Coronary artery (tissue), 2 donors: ENCODE data around the gene OGA.

Experiments used
- DNase-seq: peaks from one replicate; pipeline ENCODE4 v3.0.0-alpha.2; 2017; ENCODE audit warnings: low spot score
- H3K27ac ChIP-seq, 2 donors: fragments of 200-600 bp; sonication (generic); one replicate each; pipeline ENCODE4 v1.5.1; 2016 to 2019
- H3K4me3 ChIP-seq: fragments of 200-600 bp; sonication (generic); 2 replicates; pipeline ENCODE4 v1.5.1; 2016; ENCODE audit warnings: mild to moderate bottlenecking, moderate library complexity
- TF ChIP-seq, protein P1 (sequence below): fragments of 200-600 bp; sonication (generic); IDR thresholded peaks from one replicate; pipeline ENCODE4 v1.5.1; 2019; ENCODE audit warnings: antibody characterized with exemption

Gene OGA

DNA sequence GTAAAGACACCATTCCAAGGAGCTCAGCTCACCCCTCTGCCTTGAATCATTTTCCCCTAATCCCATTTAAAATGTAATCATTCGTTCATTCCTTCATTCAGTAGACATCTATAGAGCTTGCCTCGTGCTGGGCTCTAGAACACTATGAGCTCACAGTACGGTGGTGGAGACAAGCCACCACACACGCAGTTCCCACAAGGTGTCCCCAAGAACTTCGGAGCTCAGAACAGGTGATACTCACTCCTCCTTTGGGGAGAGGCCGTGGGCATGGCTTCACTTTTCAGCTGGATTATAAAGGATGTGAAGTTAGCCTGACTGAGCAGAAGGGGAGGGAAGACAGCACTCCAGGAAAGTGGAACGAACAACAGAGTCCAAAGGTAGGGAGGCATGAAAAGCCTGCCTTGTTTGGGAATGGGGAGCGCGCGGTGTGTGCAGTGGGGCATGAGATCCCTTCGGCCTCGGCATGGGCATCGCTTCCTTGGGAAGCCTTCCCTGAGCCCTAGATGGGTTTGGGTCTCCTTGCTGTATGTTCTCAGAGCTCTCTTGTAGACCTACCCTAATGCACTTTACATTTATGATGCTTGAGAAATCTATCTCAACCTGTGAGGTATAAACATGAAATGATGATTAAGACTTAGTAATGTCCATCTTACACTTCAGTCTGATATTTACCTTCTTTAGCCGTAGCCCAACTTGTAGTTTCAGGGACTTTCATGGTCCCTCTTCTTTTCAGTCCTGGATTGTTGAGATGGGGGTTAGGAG, 809 bp upstream of the OGA start:
- H3K27ac ChIP-seq, result peak overlapping the region; percentile 75 to 99
- TF ChIP-seq, protein P1, sequence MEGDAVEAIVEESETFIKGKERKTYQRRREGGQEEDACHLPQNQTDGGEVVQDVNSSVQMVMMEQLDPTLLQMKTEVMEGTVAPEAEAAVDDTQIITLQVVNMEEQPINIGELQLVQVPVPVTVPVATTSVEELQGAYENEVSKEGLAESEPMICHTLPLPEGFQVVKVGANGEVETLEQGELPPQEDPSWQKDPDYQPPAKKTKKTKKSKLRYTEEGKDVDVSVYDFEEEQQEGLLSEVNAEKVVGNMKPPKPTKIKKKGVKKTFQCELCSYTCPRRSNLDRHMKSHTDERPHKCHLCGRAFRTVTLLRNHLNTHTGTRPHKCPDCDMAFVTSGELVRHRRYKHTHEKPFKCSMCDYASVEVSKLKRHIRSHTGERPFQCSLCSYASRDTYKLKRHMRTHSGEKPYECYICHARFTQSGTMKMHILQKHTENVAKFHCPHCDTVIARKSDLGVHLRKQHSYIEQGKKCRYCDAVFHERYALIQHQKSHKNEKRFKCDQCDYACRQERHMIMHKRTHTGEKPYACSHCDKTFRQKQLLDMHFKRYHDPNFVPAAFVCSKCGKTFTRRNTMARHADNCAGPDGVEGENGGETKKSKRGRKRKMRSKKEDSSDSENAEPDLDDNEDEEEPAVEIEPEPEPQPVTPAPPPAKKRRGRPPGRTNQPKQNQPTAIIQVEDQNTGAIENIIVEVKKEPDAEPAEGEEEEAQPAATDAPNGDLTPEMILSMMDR, result no peak
- H3K4me3 ChIP-seq, result peak overlapping the region; percentile 99
- no peak for DNase-seq

DNA sequence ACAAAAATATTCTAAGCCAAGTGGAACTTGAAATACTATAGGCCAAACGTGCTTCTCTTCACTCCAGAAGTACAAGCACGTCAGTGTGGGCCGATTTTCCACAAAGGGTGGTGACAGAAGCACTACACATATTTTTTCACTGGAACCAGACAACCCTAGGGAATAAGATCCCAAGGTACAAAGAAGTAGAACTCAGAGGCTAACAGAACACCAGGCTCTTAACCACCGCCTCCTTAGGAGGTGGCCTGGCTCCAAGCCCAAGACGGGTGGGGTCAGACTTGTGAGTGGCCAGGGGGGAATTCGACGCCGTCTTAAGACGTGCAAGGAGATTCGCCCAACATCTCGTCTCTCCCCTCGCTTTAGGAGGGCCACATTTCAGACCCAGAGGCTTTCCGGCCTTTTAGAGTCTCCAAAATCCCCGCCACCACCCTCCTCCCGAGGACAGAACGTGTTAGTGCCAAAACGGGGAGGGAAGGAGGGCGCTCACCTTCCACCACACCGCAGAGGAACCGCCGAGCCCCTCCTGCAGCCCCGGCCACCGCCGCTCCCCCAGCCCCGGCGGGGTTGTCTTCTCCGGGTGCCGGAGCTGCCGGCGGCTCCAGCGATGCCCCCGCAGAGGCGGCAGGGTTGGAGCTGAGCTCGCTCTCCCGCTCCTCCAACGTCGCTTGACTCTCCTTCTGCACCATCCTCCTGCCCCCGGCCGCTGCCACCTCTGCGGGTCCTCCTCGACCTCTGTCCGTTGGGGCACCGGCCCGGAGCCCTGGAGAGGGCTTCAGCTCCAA, 716 bp downstream of the OGA start:
- Histone ChIP-seq H3K4me3 (peak overlapping the region; percentile 99), H3K27ac (peak overlapping the region; percentile 98 to 99)
- DNase-seq, result peak; percentile 94
- TF ChIP-seq, protein P1, result no peak

DNA sequence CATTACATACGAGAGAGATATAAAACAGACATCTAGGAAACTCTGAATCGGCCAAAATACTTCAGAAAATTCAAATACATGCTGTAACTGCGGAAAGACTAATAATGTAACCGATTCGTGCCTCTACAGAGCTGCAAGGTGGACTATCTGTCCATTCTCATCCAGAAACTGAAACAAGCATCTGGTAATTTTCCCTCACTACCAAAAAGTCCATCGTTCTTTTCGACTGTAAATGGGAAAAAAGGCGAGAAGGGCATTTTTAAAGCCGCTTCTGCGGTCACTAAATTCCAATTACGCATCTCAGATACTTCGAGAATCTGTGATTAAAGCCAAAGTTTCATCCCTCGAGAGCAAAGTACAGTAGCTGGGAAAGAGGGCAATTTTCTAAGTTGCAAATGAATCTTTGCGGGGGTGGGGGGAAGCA, 1.3 kb downstream of the OGA start:
- TF ChIP-seq, protein P1, result no peak
- Histone ChIP-seq H3K27ac (peak overlapping the region; percentile 98 to 99), H3K4me3 (peak overlapping the region; percentile 99)
- no peak for DNase-seq

DNA sequence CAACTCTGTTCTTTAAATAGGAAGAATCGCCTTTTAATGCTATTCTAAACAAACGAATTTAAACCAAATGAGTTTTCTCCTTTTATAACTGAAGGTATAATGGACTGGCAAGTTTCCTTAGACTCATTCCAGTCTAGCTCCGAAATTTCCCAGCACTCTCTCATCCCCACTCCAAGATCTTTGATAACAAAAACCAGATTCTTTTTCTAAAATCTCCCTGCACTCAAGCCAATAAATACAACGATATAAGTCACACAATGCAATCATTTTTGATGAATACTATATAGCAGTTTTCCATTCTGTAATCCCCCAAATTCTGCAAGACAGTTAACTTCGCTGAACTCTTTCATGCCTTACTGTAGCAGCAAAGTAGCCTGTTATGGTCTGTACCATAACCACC, 1.9 kb downstream of the OGA start:
- TF ChIP-seq, protein P1, result no peak
- H3K27ac ChIP-seq, result peak overlapping the region in 1 of 2 donors; percentile 98

DNA sequence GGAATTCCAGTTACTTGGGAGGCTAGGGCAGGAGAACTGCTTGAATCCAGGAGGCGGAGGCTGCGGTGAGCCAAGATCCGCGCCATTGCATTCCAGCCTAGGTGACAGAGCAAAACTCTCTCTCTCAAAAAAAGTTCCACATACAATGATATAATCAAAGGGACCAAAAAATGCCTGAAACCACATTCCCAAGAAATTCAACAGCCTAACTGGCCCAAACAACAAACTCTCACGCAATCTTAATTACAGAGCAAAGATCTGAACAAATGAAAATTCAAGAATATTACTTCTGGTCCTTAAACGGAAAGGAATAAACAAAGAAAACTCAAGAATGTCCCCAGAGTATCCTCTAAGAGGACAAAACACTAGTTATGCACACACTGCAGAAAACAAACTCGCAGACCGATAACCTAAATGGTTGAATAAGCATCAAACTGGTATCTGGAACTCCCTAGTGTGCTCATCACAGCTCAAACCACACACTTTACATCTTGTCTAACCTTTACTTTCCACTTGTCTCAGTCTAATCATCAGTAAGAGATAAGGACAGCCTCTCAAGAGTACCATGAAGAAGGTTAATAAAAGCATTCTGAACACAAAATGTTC, 3.7 kb downstream of the OGA start:
- TF ChIP-seq, protein P1, result no peak
- Histone ChIP-seq H3K27ac (no peak overlapping the region), H3K4me3 (peak overlapping the region; percentile 99)
- no peak for DNase-seq

More for the DNA sequence above, 1.9 kb downstream of the OGA start:
- H3K4me3 ChIP-seq, result peak overlapping the region; percentile 99
- no peak for DNase-seq

DNA sequence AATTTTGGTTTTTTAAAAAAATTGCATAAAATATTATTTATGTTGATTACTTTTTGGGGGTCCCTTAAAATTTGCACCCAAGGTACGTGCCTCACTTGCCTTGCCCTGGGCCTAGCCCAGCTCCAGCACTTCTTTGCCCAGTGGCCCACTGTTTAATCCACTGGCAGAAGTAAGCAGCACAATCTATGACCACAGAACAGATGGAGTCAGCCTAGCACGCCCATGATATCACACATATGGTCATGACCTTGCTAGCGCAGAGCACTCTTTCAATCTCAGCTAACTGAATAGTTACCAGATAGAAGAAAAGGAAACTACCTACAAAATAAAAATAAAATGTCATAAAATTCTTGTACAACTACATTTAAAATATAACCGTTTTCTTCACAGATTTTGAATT, 5.6 kb downstream of the OGA start:
- TF ChIP-seq, protein P1, result no peak
- no peak for DNase-seq
- no peak overlapping the region for H3K4me3 ChIP-seq

More for the DNA sequence above, 5.6 kb downstream of the OGA start:
- no peak overlapping the region for H3K27ac ChIP-seq
